HG03175 (cell line): ENCODE data around the gene NOS1AP.

Experiments used
- ATAC-seq: cut with Tn5 transposase; IDR thresholded peaks from one replicate; pipeline ENCODE4 v1.9.1; 2021; ENCODE audit warnings: mild to moderate bottlenecking, moderate library complexity; ENCODE audit not compliant: unreplicated experiment

The NOS1AP gene

GRCh38 chr1:162214202-162214601 is 144.7 kb downstream of the NOS1AP start:
- ATAC-seq: no peak

DNA sequence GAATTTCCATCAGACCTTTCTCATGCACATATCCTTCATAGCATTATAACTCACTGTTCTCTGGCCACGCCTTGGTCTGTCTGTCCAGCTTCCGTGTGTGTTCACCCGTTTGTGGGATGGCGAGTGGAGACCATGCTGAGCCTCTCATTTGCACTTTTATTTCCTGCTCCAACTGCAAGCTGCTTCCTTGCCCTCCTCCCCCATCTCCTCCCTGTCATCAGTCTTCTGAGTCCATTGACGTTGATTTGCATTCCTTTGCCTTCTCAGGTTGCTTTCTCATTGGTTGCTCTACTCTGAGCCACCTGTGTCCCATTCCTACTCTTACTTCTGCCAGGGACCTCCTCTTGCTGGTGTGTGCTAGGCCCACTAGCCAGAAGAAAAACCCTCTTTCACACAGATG is 146.4 kb downstream of the NOS1AP start:
- ATAC-seq: no peak

DNA sequence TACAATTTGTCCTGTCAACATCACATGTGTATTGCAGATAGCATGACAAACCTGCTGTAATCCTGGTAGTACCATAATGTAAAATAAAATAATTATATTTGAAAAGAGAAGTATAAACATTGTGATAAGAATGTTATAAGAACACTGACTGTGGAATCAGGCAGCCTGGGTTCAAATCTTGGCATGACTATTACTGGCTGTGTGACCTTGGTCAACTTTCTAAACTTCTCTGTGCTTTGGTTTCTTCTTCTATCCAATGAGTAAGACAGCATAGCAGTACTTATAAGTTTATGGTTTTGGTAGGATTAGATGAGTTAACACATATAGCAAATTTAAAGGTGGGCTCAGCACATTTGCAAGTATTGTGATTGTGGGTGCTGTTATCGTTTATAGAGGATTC is 147.1 kb downstream of the NOS1AP start:
- ATAC-seq: no peak

DNA sequence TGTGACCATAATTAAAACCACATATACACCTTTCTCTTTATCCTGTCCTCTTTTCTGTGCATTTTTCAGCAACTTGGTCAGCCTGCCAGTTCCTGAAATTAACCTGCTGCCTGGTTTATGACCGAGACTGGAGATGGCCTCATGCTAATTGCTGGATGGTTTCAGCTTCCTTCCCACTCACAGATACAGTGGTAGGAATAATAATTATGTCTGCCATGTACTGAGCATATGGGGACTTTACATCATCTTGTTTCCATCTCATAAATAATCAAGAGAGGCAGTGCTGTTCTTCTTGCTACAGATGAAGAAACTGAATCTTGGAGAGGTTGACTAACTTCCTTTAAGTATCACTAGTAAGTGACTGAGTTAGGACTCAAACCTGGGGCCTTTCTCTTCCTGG is 148.2 kb downstream of the NOS1AP start:
- ATAC-seq: no peak

- no peak for ATAC-seq
These were observed 149.1 kb downstream of the NOS1AP start for GRCh38 chr1:162218546-162218945.

GRCh38 chr1:162218975-162219374 is 149.5 kb downstream of the NOS1AP start:
- no peak for ATAC-seq

GRCh38 chr1:162219461-162219860 is 150.0 kb downstream of the NOS1AP start:
- ATAC-seq: no peak

- no peak for ATAC-seq
These were observed 150.6 kb downstream of the NOS1AP start for GRCh38 chr1:162220009-162220539.

DNA sequence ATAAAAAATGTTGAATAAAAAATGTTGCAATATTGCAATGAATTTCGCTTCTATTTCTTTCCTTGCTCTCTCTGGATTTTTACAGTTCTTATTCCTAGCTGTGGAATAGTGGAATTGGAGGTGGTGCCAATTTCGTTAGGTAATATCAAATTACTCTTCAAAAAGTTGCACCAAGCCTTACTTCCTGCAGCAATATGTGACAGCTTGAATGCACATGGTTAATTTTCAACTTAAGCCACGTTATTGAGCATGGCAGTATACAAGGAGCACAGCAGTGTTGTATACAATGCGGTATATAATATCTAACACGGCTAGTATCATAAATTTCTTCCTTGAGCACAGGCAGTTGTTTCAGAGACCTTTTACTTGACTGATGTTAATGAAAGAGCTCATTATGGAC is 152.5 kb downstream of the NOS1AP start:
- ATAC-seq: no peak

DNA sequence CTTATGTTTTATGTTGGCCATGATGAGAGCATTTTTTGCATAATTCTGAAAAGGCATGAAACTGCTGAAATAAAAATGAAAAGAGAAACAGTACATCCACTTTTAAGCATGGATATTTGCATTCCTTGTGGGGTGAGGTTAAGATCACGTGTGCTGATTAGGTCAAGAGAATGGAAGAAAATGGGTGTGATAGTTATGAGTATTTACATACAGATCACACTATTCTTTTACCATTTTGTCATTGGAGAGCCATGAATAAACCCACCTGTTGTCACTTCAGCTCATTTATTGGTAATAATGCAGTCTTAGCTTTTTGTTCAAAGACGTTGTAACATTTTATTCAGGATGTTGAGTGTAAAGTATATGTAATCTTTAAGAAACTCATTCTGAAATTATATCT is 153.2 kb downstream of the NOS1AP start:
- ATAC-seq: no peak

DNA sequence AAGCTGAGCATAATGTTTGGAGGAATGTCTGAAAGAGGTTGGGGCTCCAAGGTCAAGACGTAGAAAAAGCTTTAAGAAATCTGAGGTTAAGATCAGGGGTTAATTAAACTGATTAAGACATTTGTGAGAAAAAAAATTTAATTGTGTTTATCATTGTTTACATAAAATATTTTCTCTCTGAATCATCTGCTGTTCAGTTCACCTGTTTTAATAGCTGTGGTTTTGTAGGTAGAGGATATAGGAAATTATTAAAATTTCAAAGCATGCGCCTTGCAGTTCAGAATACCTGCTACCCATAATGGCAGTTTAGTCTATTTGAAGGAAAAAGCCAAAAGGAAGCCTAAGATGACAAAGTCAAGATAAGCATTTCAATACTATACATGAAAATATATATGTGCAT is 154.0 kb downstream of the NOS1AP start:
- no peak for ATAC-seq

- no peak for ATAC-seq
These were observed 154.8 kb downstream of the NOS1AP start for GRCh38 chr1:162224267-162224666.

DNA sequence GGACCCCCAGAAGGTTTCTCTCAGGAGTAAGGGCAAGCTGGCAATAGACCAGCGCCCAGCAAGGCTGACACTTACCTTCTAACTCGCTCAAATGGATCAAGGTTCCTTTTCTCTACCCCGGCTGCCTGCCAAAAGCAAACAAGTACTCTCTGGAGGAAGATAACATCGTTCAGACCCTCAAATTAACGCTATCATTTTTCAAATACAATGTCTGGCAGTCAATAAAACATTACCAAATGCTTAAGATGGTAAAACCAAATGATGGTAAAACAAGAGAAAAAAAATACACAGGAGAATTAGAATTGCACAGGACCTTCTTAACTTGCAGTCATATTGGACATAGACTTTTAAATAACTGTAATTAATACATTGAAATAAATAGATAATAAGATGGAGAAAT is 159.1 kb downstream of the NOS1AP start:
- ATAC-seq: no peak

DNA sequence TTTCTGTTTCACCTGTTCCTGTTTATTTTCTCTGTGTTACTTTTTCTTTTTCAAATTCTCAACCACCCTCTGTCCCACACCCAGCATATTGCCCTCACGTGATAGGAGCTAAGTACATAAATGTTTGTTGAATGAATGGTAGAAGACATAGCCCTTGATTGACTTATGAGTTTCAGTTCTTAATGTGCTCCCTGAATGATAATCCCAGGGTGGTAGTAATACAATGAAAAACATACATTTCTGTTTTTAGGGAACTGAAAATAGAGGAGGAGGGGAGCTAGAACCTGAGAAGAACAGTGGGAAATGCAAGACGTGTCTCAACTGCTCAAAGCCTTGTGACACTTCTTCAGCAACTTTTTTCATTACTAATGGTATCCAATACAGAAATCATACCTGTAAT is 160.1 kb downstream of the NOS1AP start:
- ATAC-seq: no peak

GRCh38 chr1:162230096-162230495 is 160.6 kb downstream of the NOS1AP start:
- ATAC-seq: no peak

DNA sequence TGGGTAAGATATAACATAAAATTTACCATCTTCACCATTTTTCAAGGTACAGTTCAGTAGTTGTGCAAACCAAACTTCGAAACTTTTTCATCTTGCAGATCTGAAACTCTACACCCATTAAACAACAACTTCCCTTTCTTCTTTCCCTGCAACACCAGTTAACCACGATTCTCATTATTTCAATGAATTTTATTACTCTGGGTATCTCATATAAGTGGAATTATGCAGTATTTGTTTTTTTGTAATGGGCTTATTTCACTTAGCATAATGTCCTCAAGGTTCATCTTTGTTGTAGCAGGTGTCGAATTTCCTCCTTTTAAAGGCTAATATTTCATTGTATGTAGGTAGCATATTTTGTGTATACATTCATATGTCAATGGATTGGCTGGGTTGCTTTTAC is 161.0 kb downstream of the NOS1AP start:
- no peak for ATAC-seq

DNA sequence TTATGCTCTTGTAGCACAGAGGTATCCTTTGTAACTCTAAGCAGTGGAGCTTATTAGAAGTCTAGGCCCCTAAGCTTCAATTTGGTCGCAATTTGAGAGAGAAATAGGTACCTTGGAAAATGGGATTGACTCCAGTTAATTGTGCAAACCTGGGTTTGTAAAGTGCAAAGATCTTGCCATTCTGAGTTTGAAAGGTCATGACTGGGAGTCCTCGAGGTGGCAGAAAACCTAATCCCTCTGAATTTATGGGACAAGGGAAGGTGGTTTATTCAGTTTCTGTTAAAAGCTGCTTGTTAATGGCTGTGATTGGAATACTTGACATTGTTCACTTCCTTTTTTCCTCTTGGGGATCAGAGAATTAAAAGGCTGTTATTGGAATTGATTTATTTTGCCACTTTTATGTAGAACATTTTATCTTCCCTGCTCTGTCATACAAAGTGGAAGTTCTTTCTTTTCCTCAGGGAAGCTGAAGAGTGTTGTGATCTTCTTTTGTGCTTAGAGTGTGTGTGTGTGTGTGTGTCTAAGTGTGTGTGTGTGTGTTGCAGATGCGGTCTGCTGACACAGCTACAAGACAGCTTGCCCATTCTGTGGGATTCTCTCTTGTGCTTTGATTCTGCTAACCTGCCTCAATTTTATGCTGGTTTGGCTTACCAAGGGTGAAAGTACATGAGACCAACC is 162.7 kb downstream of the NOS1AP start:
- ATAC-seq: no peak

GRCh38 chr1:162233066-162233465 is 163.6 kb downstream of the NOS1AP start:
- no peak for ATAC-seq

- ATAC-seq: no peak
These were observed 164.4 kb downstream of the NOS1AP start for GRCh38 chr1:162233937-162234336.

DNA sequence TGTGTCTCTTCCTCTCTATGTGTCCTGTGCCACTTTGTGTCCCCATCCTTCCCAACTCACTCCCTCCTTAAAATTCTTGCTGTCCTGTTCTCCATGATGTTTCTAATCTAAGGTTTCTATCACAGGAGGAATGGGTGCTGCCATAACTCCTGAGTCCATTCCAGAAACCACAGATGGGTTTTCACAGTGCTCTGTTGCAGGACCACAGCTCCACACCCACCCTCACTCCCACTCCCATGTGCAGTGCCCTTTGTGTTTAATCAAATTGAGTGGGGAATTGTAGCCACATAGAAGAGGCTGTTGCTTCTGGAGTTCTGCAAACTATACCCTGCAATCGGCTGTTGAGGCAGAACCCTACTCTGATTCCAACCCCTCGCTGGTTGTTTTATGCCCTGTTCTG is 165.1 kb downstream of the NOS1AP start:
- no peak for ATAC-seq

DNA sequence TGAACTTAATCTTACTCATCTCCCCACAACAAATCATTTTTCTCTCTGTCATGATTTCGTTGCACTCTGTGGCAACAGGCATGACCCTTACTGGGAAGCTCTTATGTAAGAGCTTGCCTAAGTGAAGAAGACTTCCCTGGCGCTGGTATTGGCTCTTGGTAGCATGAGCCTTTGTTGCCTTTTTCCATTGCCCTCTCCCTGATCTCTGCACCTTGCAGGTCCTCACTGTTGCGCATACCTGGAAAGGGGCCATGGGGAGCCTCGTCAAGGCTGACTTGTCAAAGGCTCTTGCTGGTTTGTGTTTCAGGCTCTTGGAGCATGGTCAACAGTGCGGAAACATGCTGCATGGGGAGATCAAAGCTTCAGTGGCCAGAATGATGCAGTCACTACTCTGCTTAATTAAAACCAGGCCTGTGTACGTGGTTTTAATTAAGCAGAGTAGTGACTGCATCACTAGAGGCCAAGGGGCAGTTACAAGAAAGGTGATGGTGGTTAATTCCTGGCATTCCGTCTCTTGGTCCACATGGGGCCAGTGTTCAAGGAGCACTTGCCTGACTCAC is 165.8 kb downstream of the NOS1AP start:
- ATAC-seq: no peak

DNA sequence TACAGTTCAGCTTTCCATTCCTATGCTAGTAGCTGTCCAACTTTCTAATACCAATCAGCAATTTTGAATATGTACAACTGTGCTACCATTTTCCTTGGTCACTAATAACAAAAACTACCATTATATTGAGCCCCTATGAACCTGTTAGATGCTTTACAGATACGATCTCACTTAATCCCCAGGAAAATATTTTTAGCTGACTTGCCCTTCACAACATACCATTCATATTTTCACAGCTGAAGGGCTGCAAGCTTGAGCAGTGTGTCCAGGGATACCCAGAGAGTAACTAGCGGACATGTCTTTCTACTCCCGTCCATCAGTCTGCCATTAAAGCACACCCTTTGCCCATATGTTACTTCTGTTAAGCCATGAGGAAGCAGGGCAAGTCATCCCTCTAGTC is 166.7 kb downstream of the NOS1AP start:
- no peak for ATAC-seq

DNA sequence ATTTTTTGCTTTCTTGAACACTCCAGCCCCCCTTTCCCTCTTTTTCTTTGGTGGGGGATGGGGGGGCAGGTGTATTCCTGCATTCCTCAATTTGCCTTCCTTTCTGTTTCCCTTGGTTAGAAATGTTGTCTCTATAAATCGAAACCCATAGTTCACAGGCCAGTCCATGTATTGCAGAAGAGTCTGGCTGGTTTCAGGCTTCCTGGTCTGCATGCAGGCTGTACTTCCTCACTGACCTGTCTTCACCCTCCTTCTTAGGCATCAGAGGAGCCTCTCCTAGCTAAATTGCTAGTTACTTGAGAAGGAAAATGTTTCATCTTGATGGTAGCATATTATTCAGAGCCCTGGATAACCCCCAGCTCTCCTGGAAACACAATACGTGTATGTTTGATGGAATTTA is 167.1 kb downstream of the NOS1AP start:
- no peak for ATAC-seq
